ENCODE measurements around the gene ATG4C. TPM values are rescaled to one million over a fixed set of nuclear protein-coding genes. Genes with fewer than 3 reads are reported as not detected.
A peak's percentile ranks its signal among the peaks of the same experiment; 100 is the strongest.

ATG4C gene
- total RNA-seq, 4 donors from 2014 or later, result 3.9 to 14.2 (median 7.7) TPM

- Histone ChIP-seq H3K27ac (no peak overlapping the region), H3K9me3 (no peaks in the 10 kb centered on the region), H3K4me1 (peaks cover 0 to 4% (median 0%) of the 10 kb centered on the region in 4 donors), H3K4me3 (no peak overlapping the region), H3K27me3 (no peaks in the 10 kb centered on the region), H3K36me3 (no peaks in the 10 kb centered on the region)
- no peak for TF ChIP-seq POLR2A (IDR thresholded peaks at IDR 0.05)
- no peak for TF ChIP-seq EP300 (IDR thresholded peaks at IDR 0.05)
- no peak for TF ChIP-seq CTCF (IDR thresholded peaks at IDR 0.05)
- 70 to 72% methylated on average over 2 of the region's 2 CpGs for WGBS, 2 donors
- no peak for DNase-seq (ENCODE audit: low spot score in 2 of 2)
These were observed 124.3 kb downstream of the ATG4C start for GRCh38 chr1:62908168-62908695.

GRCh38 chr1:62912028-62912638, 128.2 kb downstream of the ATG4C start:
- no peak for TF ChIP-seq POLR2A (IDR thresholded peaks at IDR 0.05)
- TF ChIP-seq CTCF (IDR thresholded peaks at IDR 0.05), result peak in 3 of 5 experiments; percentile 13 to 44 (median 33)
- Histone ChIP-seq H3K36me3 (no peaks in the 10 kb centered on the region), H3K27me3 (no peaks in the 10 kb centered on the region), H3K4me3 (no peak overlapping the region), H3K27ac (no peak overlapping the region), H3K4me1 (no peaks in the 10 kb centered on the region), H3K9me3 (no peaks in the 10 kb centered on the region)
- DNase-seq (ENCODE audit: low spot score in 2 of 2), result no peak

Other genes starting within 250 kb of the ATG4C start
- gene ANGPTL3, start 186.6 kb upstream of the ATG4C start, total RNA-seq, result not detected
- gene DOCK7, start 95.7 kb upstream of the ATG4C start, total RNA-seq, result 100 to 1,000 TPM in 2 of 4 donors, 10 to 100 TPM in 2; 48.6 to 182 (median 92.9) TPM